Activated CD4-positive, alpha-beta T cell treated with anti-CD3 and anti-CD28 coated beads, Interleukin-2, amount 50 U/mL, for 24 hours (primary cell): ENCODE data around the gene CTPS1.
A peak's percentile ranks its signal among the peaks of the same experiment; 100 is the strongest.

Experiments
- DNase-seq, 2 donors: peaks; one replicate each; pipeline ENCODE4 v3.0.0-alpha.2; 2020; ENCODE audit warnings: low read depth in 1 of 2, low spot score in 1 of 2

CTPS1 gene

DNA sequence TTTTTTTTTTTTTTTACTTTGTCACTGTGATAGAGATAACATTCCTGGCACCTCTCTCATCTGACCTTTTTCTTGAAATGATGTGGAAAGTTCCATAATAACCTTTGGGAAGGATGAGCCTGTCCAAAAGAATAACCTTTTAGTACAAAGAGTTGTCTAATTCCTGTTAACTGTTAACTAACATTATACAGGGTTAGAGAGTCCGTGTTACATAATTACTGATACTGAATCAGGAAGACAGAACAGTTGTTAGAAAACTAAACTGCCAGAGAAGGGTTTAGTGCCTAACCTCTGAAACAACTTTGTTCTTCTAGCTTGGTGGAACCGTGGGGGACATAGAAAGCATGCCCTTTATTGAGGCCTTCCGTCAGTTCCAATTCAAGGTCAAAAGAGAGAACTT, 8.8 kb downstream of the CTPS1 start:
- no peak for DNase-seq

DNA sequence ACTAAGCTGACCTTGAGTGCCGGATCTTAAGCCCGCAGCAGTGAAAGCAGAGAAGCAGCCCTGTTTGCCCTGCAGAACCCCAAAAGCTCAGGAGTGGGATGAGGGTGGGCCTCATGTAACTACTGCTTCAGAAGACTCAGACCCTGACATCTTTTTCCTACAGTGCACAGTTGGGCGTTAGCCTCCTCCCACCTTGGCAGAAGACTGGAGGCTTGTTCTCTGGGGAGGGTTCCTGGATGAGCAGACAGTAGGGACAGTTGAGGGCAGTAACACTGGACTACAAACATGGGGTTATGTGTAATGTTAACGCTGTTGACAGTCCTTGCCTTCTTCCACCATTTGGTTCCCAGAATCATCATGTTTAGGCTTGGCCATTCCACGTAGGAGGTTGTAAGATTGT, 9.6 kb downstream of the CTPS1 start:
- DNase-seq: no peak

- no peak for DNase-seq
Measured at GRCh38 chr1:40997096-40997495, 17.6 kb downstream of the CTPS1 start.

GRCh38 chr1:40998668-40999067, 19.2 kb downstream of the CTPS1 start:
- DNase-seq: no peak

DNA sequence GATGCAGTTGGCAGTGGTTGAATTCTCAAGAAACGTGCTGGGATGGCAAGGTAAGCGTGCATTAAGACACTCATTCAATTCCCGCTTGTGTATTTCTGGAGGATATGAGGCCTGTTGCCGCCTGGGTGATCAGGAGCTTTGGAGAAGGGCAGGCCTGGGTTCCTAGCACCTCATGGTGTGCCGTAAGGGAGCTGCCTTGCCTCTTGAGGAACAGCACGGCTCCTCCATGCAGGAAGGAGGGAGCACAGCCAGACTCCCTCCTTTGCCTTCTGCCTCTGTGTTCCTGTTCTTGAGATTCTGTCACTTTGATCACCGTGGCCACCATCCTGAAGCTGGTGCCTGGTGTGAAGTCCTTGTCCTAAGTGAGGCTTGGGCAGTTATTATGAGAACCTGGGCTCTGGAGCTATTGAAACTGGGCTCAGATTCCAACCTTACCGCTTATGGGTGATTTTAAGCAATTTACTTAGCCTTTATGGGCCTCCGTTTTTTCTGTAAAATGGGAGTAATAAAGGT, 23.7 kb downstream of the CTPS1 start:
- DNase-seq: no peak

- DNase-seq: peak; percentile 56 to 90
Measured at GRCh38 chr1:41003640-41004220, 24.2 kb downstream of the CTPS1 start.

- no peak for DNase-seq
Measured at GRCh38 chr1:41005876-41006275, 26.4 kb downstream of the CTPS1 start.

- no peak for DNase-seq
Measured at GRCh38 chr1:41006942-41007865, 27.7 kb downstream of the CTPS1 start.

GRCh38 chr1:41009466-41009865, 30.0 kb downstream of the CTPS1 start:
- DNase-seq: no peak

- no peak for DNase-seq
Measured at GRCh38 chr1:41010345-41010744, 30.8 kb downstream of the CTPS1 start.

DNA sequence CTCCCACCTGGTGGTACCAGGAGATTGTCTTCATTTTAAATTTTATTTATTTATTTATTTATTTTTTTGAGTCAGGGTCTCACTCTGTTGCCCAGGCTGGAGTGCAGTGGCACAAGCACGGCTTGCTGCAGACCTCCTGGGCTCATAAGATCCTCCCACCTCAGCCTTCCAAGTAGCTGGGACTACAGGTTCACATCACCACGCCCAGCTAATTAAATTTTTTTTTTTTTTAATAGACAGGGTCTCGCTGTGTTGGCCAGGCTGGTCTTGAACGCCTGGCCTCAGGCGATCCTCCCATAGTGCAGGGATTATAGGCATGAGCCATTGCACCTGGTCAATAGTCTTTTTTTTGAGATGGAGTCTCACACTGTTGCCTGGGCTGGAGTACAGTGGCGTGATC, 33.5 kb downstream of the CTPS1 start:
- DNase-seq: no peak

DNA sequence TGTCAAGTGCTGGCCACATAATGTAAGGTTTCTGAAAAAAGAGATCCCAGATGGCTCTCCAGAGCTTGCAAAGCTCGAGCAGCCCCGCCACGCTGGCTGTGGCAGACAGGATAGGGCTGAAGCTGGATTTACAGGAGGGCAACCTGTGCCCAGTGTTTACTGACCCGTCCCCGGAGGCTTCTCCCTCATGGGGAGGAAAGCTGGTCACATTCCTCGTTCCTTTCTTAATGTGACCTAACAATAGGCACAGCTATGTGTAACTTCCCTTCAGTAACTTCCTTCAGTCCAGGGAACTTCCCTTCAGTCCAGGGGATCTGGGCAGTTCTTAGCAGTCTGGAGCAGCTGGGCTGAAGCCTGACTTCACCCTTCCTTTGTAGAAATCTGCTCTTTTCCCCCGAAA, 34.3 kb downstream of the CTPS1 start:
- no peak for DNase-seq

GRCh38 chr1:41014871-41015270, 35.4 kb downstream of the CTPS1 start:
- DNase-seq: no peak

GRCh38 chr1:41015281-41015896, 35.9 kb downstream of the CTPS1 start:
- no peak for DNase-seq

GRCh38 chr1:41015897-41016470, 36.5 kb downstream of the CTPS1 start:
- DNase-seq: no peak

DNA sequence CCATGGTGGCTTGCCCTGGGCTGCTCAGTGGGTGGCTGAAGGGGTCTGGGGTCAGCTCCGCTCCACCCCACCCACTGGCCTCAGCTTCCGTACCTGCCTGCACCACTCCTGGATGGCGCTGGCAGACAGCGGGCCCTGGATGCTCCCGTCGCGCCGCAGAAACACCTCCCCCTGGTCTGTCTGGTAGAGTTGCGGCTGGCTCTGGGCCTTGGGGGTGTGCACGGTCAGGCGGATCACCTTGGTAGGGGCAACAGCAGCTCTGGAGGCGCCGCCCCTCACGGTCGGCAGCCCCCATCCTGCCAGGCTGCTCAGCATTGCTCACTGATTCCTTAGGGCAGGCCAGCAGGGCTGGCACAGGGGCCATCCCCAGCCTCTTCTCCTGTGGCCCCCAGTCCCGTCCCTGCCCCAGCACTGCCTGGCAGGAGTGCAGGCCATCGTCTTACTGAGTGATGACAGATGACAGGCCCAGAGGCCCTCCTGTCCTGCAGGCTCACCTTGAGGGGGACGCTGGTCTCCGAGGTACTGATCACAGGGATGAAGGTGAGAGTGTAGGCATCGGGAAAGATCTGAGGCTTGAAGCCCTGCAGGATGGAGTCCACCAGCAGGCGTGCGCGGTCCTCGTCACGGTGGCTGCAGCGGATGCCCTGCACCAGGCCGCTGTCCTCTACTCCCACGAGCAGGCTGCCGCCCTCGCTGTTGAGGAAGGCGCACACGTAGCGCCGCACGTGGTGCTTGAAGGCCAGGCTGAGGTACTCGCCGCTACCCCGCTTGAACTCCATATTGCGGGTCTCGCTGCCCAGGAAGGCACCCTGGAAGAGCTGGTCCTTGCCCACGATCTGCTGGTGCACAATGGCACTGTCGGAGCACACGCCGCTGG, 37.9 kb downstream of the CTPS1 start:
- DNase-seq: no peak

DNA sequence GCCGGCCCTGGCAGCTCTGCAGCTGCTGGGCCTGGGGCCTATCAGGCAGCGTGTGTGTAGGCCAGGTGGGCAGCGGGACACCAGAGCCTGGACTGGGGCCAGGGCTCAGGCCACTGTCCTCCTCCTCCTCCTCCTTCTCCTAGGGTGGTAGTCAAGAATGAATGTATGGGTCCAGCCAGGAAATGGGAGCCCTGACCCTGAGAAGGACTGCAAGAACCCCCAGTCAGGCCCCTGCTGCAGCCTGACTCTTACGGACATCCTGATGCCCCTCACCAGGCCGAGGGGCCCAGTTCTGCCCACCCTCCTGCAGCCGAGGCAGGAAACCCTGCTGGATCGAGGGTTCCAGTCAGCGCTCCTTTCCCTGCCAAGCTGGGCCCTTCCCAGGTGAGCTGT, 38.5 kb downstream of the CTPS1 start:
- DNase-seq: no peak

DNA sequence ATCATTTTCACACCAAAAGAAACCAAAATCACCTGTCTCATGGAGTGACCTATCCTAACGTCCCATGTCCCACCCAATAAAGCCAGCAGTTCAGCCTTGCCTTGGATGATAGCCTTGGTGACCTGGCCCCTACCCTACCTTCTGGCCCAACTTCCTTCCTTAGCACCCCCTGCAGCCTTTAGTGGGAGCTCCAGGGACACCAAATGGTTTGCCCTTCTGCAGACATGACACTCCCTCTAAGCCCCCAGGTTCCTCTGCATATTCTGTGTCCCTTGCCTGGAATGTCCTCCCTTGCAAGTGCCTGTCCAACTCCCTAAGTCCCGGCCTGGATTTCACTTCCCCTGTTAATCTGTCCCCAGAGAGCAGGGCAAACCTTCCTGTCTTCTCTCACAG, 39.9 kb downstream of the CTPS1 start:
- DNase-seq: no peak

DNA sequence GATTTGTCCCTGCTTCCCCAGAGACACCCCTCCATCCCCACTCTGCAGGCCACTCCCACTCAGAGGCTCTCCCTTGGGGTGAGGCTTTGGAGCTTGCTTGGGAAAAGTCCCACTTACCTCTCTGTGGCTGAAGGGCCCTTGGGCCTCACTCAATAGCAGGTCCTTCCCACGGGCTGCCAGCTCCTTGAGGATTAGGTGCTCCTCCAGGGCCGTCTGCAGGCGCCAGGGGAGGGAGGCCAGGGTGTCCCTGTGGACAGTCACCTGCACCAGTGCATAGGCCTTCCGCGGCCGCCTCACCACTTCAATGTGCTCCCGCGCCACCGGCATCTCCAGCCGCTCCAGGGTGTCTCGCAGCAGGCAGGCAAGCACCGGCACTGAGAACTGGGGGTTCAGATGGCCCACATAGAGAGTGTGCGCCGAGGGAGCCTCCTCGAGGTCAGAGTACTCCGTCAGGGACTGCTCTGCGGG, 40.6 kb downstream of the CTPS1 start:
- DNase-seq: no peak

- no peak for DNase-seq
Measured at GRCh38 chr1:41020654-41021053, 41.2 kb downstream of the CTPS1 start.
